ENCODE measurements around the gene LRRC59.

- no peak for TF ChIP-seq MAZ (IDR thresholded peaks at IDR 0.05; ENCODE audit: borderline replicate concordance, low read depth, low read length)
- TF ChIP-seq POLR2A (IDR thresholded peaks at IDR 0.05; ENCODE audit: low read depth, low read length), result no peak
- TF ChIP-seq, protein P1, sequence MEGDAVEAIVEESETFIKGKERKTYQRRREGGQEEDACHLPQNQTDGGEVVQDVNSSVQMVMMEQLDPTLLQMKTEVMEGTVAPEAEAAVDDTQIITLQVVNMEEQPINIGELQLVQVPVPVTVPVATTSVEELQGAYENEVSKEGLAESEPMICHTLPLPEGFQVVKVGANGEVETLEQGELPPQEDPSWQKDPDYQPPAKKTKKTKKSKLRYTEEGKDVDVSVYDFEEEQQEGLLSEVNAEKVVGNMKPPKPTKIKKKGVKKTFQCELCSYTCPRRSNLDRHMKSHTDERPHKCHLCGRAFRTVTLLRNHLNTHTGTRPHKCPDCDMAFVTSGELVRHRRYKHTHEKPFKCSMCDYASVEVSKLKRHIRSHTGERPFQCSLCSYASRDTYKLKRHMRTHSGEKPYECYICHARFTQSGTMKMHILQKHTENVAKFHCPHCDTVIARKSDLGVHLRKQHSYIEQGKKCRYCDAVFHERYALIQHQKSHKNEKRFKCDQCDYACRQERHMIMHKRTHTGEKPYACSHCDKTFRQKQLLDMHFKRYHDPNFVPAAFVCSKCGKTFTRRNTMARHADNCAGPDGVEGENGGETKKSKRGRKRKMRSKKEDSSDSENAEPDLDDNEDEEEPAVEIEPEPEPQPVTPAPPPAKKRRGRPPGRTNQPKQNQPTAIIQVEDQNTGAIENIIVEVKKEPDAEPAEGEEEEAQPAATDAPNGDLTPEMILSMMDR (conservative IDR thresholded peaks at IDR 0.05; ENCODE audit: low read depth, low read length), result no peak
These were observed 38.2 kb downstream of the LRRC59 start for GRCh38 chr17:50359005-50359699.
